DMS79 treated with DMSO at 0.1 percent for 48 hours (cell line): ENCODE measurements around the gene SCAND1.

Experiments
- DNase-seq: peaks from one replicate; lab custom pipeline; 2025; lab: John Stamatoyannopoulos, UW

Gene SCAND1

DNA sequence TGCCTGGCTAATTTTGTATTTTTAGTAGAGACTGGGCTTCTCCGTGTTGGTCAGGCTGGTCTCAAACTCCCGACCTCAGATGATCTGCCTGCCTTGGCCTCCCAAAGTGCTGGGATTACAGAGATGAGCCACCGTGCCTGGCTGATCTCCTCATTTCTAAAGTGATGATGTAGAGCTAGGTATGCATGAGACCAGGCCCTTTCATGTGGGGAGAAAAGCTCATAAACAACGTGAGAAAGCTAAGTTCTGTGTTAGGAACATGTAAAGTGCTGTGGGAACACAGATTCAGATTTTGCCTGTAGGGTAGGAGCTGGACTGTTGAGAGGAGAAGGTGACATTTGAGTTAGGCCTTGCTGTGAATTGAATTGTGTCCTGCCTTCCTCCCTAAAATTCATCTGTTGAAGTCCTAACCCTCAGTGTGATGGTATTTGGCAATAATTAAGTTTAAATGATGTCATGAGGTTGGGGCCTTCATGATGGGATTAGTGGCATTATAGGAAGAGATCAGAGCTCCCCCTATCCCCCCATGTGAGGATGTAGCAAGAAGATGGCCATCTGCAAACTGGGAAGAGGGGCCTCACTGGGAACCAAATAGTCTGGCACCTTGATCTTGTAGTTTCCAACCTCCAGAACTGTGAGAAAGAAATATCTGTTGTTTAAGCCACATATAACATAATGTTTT, 49.2 kb downstream of the SCAND1 start:
- DNase-seq, result no peak

DNA sequence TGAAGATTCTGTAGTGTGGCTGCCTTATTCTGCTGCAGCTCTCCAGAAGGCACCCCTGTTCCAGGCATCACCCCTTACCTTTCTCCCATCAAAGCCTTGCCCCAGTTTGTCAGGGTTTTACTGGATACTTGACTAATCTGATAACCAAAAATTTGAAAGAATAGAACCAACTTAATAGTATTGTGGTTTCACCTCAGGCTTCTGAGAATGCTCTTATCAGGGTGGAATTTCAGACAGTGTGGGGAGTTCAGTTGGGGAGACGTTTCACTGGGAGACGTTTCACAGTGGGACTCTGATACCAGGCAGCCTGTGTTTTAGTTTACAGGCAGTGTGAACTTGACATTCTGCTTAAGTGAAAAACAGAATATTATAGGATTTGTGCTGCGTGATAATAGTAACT, 50.5 kb downstream of the SCAND1 start:
- DNase-seq, result no peak
